PC-3 (cell line): Measurements from ENCODE around the gene TMEM43. TPM values are rescaled to one million over a fixed set of nuclear protein-coding genes. Genes with fewer than 3 reads are reported as not detected.

Experiments used
- ATAC-seq: fragments of 200-7000 bp; cut with Tn5 transposase; 2 replicates; pipeline ENCODE4 v1.9.1; 2020; ENCODE audit warnings: mild to moderate bottlenecking, moderate library complexity
- BruUV-seq: library from RNA; stranded (reverse); fragments of 400-500 nt; replicated peaks from 2 replicates; lab custom pipeline; 2021; lab: Mats Ljungman, UMichigan
- CTCF ChIA-PET: fragments of 300-600 bp; sonication (Branson Sonifier 250); formaldehyde crosslinking; loops from one replicate; lab custom pipeline; 2022; ENCODE audit warnings: antibody characterized with exemption; lab: Charles Lee
- POLR2A ChIA-PET: fragments of 300-600 bp; sonication (Branson Sonifier 250); formaldehyde crosslinking; loops from one replicate; lab custom pipeline; 2022; ENCODE audit warnings: antibody characterized with exemption; ENCODE audit not compliant: unreplicated experiment; lab: Charles Lee
- DNase-seq: peaks from one replicate; pipeline ENCODE4 v3.0.0-alpha.2; 2015
- H2AFZ ChIP-seq: fragments of 300-600 bp; sonication (generic); 2 replicates; pipeline ENCODE4 v1.6.0; 2016; ENCODE audit warnings: antibody characterized with exemption, low read length
- H3F3A ChIP-seq: fragments of 300-600 bp; sonication (generic); one replicate; pipeline ENCODE4 v1.6.0; 2017; ENCODE audit warnings: antibody characterized with exemption, low read length, control low read depth, mild to moderate bottlenecking; ENCODE audit not compliant: unreplicated experiment
- H3K27ac ChIP-seq: fragments of 300-600 bp; sonication (generic); 2 replicates; pipeline ENCODE4 v1.5.1; 2016; ENCODE audit warnings: mild to moderate bottlenecking, low read length
- H3K27me3 ChIP-seq: fragments of 300-600 bp; sonication (generic); 2 replicates; pipeline ENCODE4 v1.6.1; 2016; ENCODE audit warnings: low read length, mixed read lengths
- H3K36me3 ChIP-seq: fragments of 300-600 bp; sonication (generic); 2 replicates; pipeline ENCODE4 v1.6.1; 2016; ENCODE audit warnings: low read depth, mixed run types, low read length, mixed read lengths
- H3K4me1 ChIP-seq: fragments of 300-600 bp; sonication (generic); 2 replicates; pipeline ENCODE4 v1.5.1; 2016; ENCODE audit warnings: low read length; ENCODE audit not compliant: insufficient read depth
- H3K4me2 ChIP-seq: fragments of 300-600 bp; sonication (generic); 2 replicates; pipeline ENCODE4 v1.6.0; 2016; ENCODE audit warnings: low read length
- H3K4me3 ChIP-seq: fragments of 300-600 bp; sonication (generic); 2 replicates; pipeline ENCODE4 v1.5.1; 2016; ENCODE audit warnings: mild to moderate bottlenecking, low read length, mixed read lengths
- H3K79me2 ChIP-seq: fragments of 300-600 bp; sonication (generic); 2 replicates; pipeline ENCODE4 v1.6.1; 2017; ENCODE audit warnings: low read length, mixed read lengths
- H3K9ac ChIP-seq: fragments of 300-600 bp; sonication (generic); 2 replicates; pipeline ENCODE4 v1.6.0; 2016; ENCODE audit warnings: mild to moderate bottlenecking, low read length
- H3K9me2 ChIP-seq: fragments of 300-600 bp; sonication (generic); replicated peaks from 2 replicates; pipeline ENCODE4 v1.6.1; 2016; ENCODE audit warnings: mixed run types, low read length, mixed read lengths
- H3K9me3 ChIP-seq: fragments of 300-600 bp; sonication (generic); 2 replicates; pipeline ENCODE4 v1.6.1; 2016; ENCODE audit warnings: low read length, mixed read lengths
- H4K20me1 ChIP-seq: fragments of 300-600 bp; sonication (generic); 2 replicates; pipeline ENCODE4 v1.6.1; 2016; ENCODE audit warnings: low read length, mixed read lengths
- EZH2 ChIP-seq: fragments of 300-600 bp; sonication (generic); IDR thresholded peaks from one replicate; pipeline ENCODE4 v1.6.1; 2017; ENCODE audit warnings: antibody characterized with exemption, mild to moderate bottlenecking, low read length; ENCODE audit not compliant: unreplicated experiment
- EZH2phosphoT487 ChIP-seq: fragments of 300-600 bp; sonication (generic); IDR thresholded peaks from 2 replicates; pipeline ENCODE4 v1.6.1; 2018; ENCODE audit warnings: mild to moderate bottlenecking, antibody characterized with exemption, low read length, borderline replicate concordance
- intact Hi-C: fragments of 100-400 bp; cut with micrococcal nuclease; formaldehyde crosslinking; loops from 2 replicates; pipeline ENCODE4 v1.9.0; 2023
- total RNA-seq: library from RNA; depleted of rRNA; stranded (reverse); fragments of >200 nt; gene quantifications from 2 replicates; pipeline ENCODE4 v1.2.3, GENCODE V29; 2014
- TF ChIP-seq, protein P1 (sequence below): fragments of 300-600 bp; sonication (generic); conservative IDR thresholded peaks from 2 replicates; pipeline ENCODE4 v1.5.1; 2017; ENCODE audit warnings: antibody characterized with exemption, low read depth, mild to moderate bottlenecking, low read length

Gene TMEM43
- total RNA-seq, 1 experiment from 2014 or later, result 83.1 TPM

DNA sequence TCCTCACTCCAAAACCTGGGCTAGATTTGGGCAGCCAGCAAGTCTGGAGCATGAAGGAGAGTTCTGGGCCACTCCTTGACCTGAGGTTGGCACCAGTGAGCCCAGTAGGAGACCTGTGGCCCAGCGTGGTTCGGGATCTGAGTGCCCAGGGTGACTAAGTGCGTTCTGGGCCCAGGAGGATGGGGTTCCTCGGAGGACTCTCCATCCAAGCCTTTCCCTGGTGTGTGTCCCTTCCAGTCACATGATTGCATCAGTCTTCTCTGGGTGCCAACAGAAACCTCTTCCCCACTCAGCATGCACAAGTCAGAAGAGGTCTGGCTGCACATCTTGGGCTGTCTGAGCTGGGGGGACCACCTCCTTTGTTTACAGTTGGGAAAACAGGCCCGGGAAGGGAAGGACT is 14.9 kb downstream of the TMEM43 start:
- H3F3A ChIP-seq, result peaks cover 8% of the 10 kb centered on the region
- intact Hi-C loops, result no loop called here
- no peaks in the 10 kb centered on the region for H3K79me2 ChIP-seq
- no peak overlapping the region for H2AFZ ChIP-seq
- H3K4me1 ChIP-seq, result peaks cover 40% of the 10 kb centered on the region
- BruUV-seq, result no TSS peak
- CTCF ChIA-PET, result no interaction called here
- no peaks in the 10 kb centered on the region for H3K9me2 ChIP-seq
- H3K27ac ChIP-seq, result no peak overlapping the region
- peaks cover 29% of the 10 kb centered on the region for H3K36me3 ChIP-seq
- H3K9me3 ChIP-seq, result no peaks in the 10 kb centered on the region
- POLR2A ChIA-PET, result no interaction called here
- no peak for ATAC-seq
- H3K4me3 ChIP-seq, result no peak overlapping the region
- H3K9ac ChIP-seq, result no peak overlapping the region
- TF ChIP-seq EZH2phosphoT487 (no peak), EZH2 (no peak)
- TF ChIP-seq, protein P1, sequence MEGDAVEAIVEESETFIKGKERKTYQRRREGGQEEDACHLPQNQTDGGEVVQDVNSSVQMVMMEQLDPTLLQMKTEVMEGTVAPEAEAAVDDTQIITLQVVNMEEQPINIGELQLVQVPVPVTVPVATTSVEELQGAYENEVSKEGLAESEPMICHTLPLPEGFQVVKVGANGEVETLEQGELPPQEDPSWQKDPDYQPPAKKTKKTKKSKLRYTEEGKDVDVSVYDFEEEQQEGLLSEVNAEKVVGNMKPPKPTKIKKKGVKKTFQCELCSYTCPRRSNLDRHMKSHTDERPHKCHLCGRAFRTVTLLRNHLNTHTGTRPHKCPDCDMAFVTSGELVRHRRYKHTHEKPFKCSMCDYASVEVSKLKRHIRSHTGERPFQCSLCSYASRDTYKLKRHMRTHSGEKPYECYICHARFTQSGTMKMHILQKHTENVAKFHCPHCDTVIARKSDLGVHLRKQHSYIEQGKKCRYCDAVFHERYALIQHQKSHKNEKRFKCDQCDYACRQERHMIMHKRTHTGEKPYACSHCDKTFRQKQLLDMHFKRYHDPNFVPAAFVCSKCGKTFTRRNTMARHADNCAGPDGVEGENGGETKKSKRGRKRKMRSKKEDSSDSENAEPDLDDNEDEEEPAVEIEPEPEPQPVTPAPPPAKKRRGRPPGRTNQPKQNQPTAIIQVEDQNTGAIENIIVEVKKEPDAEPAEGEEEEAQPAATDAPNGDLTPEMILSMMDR, result no peak
- no peak overlapping the region for H3K4me2 ChIP-seq
- no peaks in the 10 kb centered on the region for H4K20me1 ChIP-seq
- H3K27me3 ChIP-seq, result no peaks in the 10 kb centered on the region
- no peak for DNase-seq

DNA sequence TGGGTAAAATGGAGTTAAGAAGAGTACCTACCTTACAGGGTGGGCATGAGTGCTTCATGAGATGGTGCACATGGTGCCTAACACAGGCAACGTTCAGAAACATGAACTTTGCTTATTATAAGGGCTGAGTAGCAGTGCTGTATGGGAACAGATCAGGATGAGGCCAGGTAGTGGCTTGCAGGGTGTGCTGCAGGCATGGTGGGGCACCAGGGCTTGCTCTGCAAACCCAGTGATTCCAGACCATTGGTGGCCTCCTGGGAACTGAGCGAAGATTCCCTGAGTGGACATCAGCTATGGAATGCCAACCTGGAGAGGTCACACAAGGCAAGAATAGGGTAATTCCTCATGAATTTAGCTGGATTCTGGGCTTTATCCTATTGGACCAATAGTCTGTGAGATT is 15.8 kb downstream of the TMEM43 start:
- H3K4me3 ChIP-seq, result no peak overlapping the region
- H4K20me1 ChIP-seq, result no peaks in the 10 kb centered on the region
- TF ChIP-seq, protein P1, result no peak
- TF ChIP-seq EZH2 (no peak), EZH2phosphoT487 (no peak)
- no peaks in the 10 kb centered on the region for H3K9me2 ChIP-seq
- H3K9me3 ChIP-seq, result no peaks in the 10 kb centered on the region
- H3K4me1 ChIP-seq, result peaks cover 49% of the 10 kb centered on the region
- POLR2A ChIA-PET, result no interaction called here
- no TSS peak for BruUV-seq
- DNase-seq, result no peak
- H3K4me2 ChIP-seq, result no peak overlapping the region
- no peak overlapping the region for H2AFZ ChIP-seq
- CTCF ChIA-PET, result no interaction called here
- H3K27me3 ChIP-seq, result no peaks in the 10 kb centered on the region
- no peak for ATAC-seq
- H3F3A ChIP-seq, result peaks cover 8% of the 10 kb centered on the region
- no peak overlapping the region for H3K27ac ChIP-seq
- H3K79me2 ChIP-seq, result no peaks in the 10 kb centered on the region
- intact Hi-C loops, result no loop called here
- H3K9ac ChIP-seq, result no peak overlapping the region
- H3K36me3 ChIP-seq, result peaks cover 23% of the 10 kb centered on the region

DNA sequence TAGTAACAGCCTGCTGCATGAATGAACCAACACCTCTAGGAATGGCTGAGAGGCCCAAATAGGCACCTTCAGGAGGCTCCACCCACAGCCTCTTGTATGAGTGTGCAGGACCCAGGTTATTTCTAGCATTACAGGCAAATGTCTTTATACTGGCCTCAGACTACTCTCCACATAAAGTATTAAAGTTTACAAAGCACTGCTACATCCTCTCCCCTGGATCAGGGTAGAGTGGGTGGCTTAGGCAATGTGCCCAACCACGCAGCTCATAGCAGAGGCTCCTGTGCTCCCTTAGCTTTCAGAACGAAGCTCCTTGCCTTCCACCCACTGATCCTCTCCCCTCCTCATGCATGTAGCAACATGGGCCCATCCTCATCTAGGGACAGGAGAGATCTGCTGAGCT is 16.3 kb downstream of the TMEM43 start:
- no peaks in the 10 kb centered on the region for H3K79me2 ChIP-seq
- peaks cover 19% of the 10 kb centered on the region for H3K36me3 ChIP-seq
- peaks cover 8% of the 10 kb centered on the region for H3F3A ChIP-seq
- ChIA-PET CTCF (no interaction called here), POLR2A (no interaction called here)
- H3K27me3 ChIP-seq, result no peaks in the 10 kb centered on the region
- no peak overlapping the region for H3K4me2 ChIP-seq
- ATAC-seq (no peak), DNase-seq (no peak)
- no peak overlapping the region for H3K4me3 ChIP-seq
- H2AFZ ChIP-seq, result no peak overlapping the region
- no peak overlapping the region for H3K9ac ChIP-seq
- BruUV-seq, result no TSS peak
- H3K9me3 ChIP-seq, result no peaks in the 10 kb centered on the region
- TF ChIP-seq, protein P1, result no peak
- TF ChIP-seq EZH2phosphoT487 (no peak), EZH2 (no peak)
- no peak overlapping the region for H3K27ac ChIP-seq
- no peaks in the 10 kb centered on the region for H3K9me2 ChIP-seq
- H3K4me1 ChIP-seq, result peaks cover 51% of the 10 kb centered on the region
- no peaks in the 10 kb centered on the region for H4K20me1 ChIP-seq
- intact Hi-C loops, result no loop called here
